HG02981 (cell line): ENCODE results near the gene EFEMP2.
A peak's percentile ranks its signal among the peaks of the same experiment; 100 is the strongest.
"Not testable (repeated sequence)": the region's sequence is repeated elsewhere in the genome, so short reads cannot be mapped to it uniquely, and the experiment has no call there.

Experiments used
- ATAC-seq: cut with Tn5 transposase; IDR thresholded peaks from one replicate; pipeline ENCODE4 v1.9.1; 2021; ENCODE audit warnings: mild to moderate bottlenecking, moderate library complexity; ENCODE audit not compliant: unreplicated experiment

Gene EFEMP2

DNA sequence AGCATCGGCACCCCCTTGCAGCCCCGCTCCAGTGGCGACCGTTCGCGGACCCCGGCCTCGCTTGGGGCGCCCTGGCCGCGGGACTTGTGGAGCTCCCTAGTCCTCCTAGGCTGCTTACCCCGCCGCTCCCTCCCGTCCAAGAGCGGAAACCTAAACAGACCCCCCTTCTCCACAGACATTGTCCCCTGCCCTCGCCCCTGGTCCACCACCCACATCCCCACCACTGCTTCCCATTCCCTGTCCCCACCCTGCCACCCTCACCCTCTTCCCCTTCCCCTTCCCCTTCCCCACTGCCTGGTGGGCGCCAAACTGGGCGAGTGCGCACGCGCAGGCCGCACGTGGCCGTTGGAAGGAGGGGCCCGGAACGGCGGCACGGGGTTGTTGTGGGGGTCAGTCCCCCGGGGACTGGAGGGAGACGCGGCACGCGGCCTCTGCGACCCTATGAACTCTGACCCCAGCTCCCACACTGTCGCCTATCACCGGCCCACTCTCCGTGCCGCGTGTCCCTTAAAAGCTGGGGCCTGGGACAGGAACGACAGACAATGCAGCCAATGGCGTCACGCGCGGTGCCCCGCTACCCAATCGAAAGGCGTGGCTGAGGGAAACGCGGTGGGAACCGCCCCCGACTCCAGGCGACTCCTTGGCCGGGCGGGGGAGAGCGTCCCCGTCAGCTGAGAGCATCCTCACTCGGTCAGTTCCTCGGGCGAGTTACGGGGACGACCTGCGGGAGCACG, 39.1 kb downstream of the EFEMP2 start, which contains the start of gene SNX32:
SNX32 (plus strand) TSS at position 667 of the 734 bp plus-strand sequence. CDS start 103 bp downstream, outside the sequence.
- ATAC-seq, result peak; percentile 95

DNA sequence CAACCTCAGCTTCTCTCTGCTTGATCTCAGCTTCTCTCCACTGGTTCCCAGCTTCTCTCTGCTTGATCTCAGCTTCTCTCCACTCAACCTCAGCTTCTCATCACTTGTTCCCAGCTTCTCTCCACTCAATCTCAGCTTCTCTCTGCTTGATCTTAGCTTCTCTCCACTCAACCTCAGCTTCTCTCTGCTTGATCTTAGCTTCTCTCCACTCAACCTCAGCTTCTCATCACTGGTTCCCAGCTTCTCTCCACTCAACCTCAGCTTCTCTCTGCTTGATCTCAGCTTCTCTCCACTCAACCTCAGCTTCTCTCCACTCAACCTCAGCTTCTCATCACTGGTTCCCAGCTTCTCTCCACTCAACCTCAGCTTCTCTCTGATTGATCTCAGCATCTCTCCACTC, 40.4 kb downstream of the EFEMP2 start:
- ATAC-seq, result not testable (repeated sequence)

DNA sequence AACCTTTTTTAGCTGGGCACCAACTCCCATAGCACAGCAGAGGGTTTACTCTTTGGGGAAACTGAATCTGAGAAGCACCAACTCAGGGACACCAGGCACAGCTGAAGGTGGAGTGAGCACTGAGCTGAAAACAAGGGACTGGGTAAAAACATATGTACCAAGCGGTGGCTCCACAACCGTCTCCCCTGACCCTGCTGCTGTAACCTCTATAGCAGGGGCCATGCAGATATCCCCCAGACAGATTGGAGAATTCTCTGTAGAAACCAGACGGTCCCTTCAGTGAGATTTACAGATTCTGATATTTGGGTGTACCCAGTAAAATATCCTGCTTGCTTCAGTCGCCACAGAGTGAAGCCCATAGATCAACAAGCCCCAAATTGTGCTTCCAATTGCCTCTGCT, 43.1 kb downstream of the EFEMP2 start:
- no peak for ATAC-seq

DNA sequence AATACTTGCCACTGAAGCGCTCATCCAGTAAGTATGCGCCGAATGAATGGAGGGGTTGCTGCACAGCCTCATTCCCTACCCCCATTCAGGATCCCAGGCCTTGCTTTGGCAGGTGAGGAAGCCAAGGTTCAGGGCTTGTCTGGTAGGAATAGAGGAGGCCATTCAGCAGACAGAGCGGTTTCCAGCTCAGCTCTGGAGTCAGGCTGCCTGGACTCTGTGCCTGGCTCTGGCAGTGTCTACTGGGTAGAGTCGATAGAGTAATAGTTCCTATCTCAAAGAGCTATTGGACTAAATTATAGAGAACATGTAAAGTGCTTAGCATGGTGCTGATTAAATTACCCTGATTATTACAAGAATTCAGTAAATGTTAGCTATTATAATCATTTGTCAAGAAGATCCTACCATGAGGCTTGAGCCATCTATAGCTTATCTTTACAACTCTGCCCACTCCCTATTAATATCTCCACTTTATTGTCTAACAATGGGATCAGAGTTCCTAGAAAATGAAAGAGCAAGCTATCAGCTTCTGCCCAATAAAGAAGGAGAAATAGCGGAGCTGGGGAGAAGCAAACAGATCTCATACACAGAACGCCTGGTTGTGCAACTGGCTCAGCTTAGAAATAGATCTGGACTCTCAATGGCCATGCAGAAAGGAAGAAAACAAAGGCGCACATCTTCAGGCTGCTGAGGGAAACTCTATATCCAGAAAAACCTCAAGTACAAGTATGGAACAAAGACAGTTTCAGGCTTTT, 45.4 kb downstream of the EFEMP2 start:
- no peak for ATAC-seq

DNA sequence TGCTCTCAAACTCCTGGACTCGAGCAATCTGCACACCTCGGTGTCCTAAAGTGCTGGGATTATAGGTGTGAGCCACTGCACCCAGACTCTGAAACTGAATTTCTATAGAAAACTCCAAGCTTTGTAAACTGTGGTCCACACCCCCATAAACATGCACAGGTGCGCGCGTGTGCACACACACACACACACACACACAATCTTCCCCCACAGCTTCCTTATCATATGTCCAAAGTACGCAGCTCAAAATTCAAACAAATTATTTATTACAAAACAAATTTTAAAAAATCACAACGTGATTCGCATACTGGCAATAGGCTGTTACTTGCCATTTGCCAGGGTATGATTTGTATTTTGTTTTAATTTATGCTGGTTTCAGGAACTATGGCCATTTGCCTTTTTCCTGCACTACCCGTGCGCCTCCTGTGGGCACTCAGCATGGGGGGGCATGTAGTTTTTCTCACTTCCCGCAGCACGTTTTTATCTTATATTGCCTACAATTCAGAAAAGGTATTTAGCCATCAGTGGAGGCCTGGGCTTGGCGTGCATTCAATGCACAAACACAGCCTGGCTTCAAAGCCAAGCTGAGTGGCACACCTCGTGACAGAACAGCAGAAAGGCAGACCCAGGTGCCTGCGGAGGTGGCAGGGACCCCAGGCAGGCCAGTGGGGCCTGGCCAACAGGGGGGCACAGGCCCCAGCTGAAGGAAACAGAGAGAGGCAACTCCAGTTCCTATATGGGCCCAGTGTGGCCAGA, 49.6 kb downstream of the EFEMP2 start:
- no peak for ATAC-seq

DNA sequence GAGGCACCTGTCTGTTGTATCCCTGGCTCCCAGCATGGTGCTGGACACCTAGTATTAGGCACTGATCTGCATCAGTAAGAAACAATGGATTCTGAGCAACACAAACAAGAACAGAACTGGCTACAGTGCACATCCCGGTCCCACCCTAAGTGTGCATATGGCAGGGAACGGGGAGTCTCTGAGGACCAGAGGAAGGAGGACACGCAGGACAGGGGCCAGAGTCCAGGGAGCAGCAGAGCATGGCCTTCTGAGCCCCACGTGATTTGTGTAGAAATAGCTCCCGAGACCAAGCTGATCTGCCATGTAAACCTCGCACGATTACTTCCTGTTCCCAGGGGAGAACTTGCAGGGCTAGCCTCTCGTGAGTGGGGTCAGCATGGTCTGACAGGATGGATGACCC, 51.5 kb downstream of the EFEMP2 start:
- ATAC-seq, result no peak

GRCh38 chr11:65817835-65818680, 54.5 kb downstream of the EFEMP2 start:
- peak; percentile 69 for ATAC-seq

DNA sequence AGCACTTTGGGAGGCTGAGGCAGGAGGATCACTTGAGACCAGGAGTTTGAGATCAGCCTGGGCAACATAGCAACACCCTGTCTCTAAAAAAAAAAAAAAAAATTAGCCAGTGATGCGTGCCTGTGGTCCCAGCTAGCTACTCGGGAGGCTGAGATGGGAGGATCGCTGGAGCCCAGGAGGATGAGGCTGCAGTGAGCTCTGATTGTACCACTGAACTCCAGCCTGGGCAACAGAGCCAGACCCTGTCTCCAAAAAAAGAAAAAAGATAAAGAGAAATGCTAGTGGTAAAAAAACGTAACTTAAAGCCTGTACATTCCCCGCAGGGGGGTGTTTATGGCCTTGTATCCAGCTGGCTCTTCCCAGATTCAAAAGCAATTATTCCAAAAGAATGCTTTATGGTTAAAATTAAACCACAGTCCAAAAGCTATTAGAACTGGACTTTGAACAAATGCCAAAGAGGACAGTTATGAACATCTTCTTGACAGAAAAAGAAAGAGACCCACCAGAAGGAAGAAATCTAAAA, 55.2 kb downstream of the EFEMP2 start:
- ATAC-seq, result no peak

GRCh38 chr11:65816696-65817095, 55.9 kb downstream of the EFEMP2 start:
- no peak for ATAC-seq
